Measurements from ENCODE around the gene WBP1L.

The WBP1L gene

GRCh38 chr10:102777711-102778453 is 34.1 kb downstream of the WBP1L start:
- in situ Hi-C loops (cut with HindIII; ENCODE audit: low sequenced_read_pairs) = no loop called here

GRCh38 chr10:102778781-102779180 is 35.0 kb downstream of the WBP1L start:
- in situ Hi-C loops (cut with HindIII; ENCODE audit: low sequenced_read_pairs) = no loop called here

GRCh38 chr10:102779680-102780526 is 36.2 kb downstream of the WBP1L start:
- in situ Hi-C loops (cut with HindIII; ENCODE audit: low sequenced_read_pairs) = no loop called here

- in situ Hi-C loops (cut with HindIII; ENCODE audit: low sequenced_read_pairs) = no loop called here
Observed at GRCh38 chr10:102780527-102780808, 36.7 kb downstream of the WBP1L start.

GRCh38 chr10:102781090-102781920 is 37.6 kb downstream of the WBP1L start:
- in situ Hi-C loops (cut with HindIII; ENCODE audit: low sequenced_read_pairs) = no loop called here

- in situ Hi-C loops (cut with HindIII; ENCODE audit: low sequenced_read_pairs) = no loop called here
Observed at GRCh38 chr10:102781921-102782557, 38.3 kb downstream of the WBP1L start.

GRCh38 chr10:102782673-102783551 is 39.2 kb downstream of the WBP1L start:
- in situ Hi-C loops (cut with HindIII; ENCODE audit: low sequenced_read_pairs) = no loop called here

- in situ Hi-C loops (cut with HindIII; ENCODE audit: low sequenced_read_pairs) = no loop called here
Observed at GRCh38 chr10:102783568-102783967, 39.8 kb downstream of the WBP1L start.

- in situ Hi-C loops (cut with HindIII; ENCODE audit: low sequenced_read_pairs) = no loop called here
Observed at GRCh38 chr10:102785818-102786217, 42.1 kb downstream of the WBP1L start.

GRCh38 chr10:102791754-102792395 is 48.1 kb downstream of the WBP1L start:
- in situ Hi-C loops (cut with HindIII; ENCODE audit: low sequenced_read_pairs) = no loop called here

- in situ Hi-C loops (cut with HindIII; ENCODE audit: low sequenced_read_pairs) = no loop called here
Observed at GRCh38 chr10:102795453-102796406, 52.0 kb downstream of the WBP1L start.

- in situ Hi-C loops (cut with HindIII; ENCODE audit: low sequenced_read_pairs) = no loop called here
Observed at GRCh38 chr10:102796407-102797176, 52.8 kb downstream of the WBP1L start.

GRCh38 chr10:102799691-102800471 is 56.1 kb downstream of the WBP1L start:
- in situ Hi-C loops (cut with HindIII; ENCODE audit: low sequenced_read_pairs) = no loop called here

- in situ Hi-C loops (cut with HindIII; ENCODE audit: low sequenced_read_pairs) = no loop called here
Observed at GRCh38 chr10:102800611-102801335, 57.0 kb downstream of the WBP1L start.

GRCh38 chr10:102801496-102801895 is 57.7 kb downstream of the WBP1L start:
- in situ Hi-C loops (cut with HindIII; ENCODE audit: low sequenced_read_pairs) = no loop called here

- in situ Hi-C loops (cut with HindIII; ENCODE audit: low sequenced_read_pairs) = no loop called here
Observed at GRCh38 chr10:102801978-102802377, 58.2 kb downstream of the WBP1L start.
